Skeletal muscle tissue (tissue), 4 donors: ENCODE measurements around the gene KCNJ10. TPM values are rescaled to one million over a fixed set of nuclear protein-coding genes. Genes with fewer than 3 reads are reported as not detected.

ENCODE experiments used
- H3K27ac ChIP-seq: one replicate; pipeline ENCODE4 v1.7.0; 2013; ENCODE audit warnings: mild to moderate bottlenecking, low read depth, low read length, inconsistent platforms
- H3K27me3 ChIP-seq, 3 donors: one replicate each; pipeline ENCODE4 v1.7.0; 2013; ENCODE audit warnings: low read length in 3 of 3; ENCODE audit not compliant: control insufficient read depth in 3 of 3, insufficient read depth in 3 of 3
- H3K36me3 ChIP-seq, 3 donors: one replicate each; pipeline ENCODE4 v1.7.0; 2013; ENCODE audit warnings: low read length in 3 of 3; ENCODE audit not compliant: control insufficient read depth in 3 of 3, insufficient read depth in 3 of 3
- H3K4me1 ChIP-seq, 3 donors: one replicate each; pipeline ENCODE4 v1.7.0; 2013; ENCODE audit warnings: low read length in 3 of 3, mild to moderate bottlenecking in 3 of 3; ENCODE audit not compliant: control insufficient read depth in 3 of 3, insufficient read depth in 3 of 3
- H3K4me3 ChIP-seq, 3 donors: one replicate each; pipeline ENCODE4 v1.7.0; 2013; ENCODE audit warnings: low read length in 3 of 3
- H3K9ac ChIP-seq, 3 donors: one replicate each; pipeline ENCODE4 v1.7.0; 2013; ENCODE audit warnings: low read length in 3 of 3, mild to moderate bottlenecking in 3 of 3, moderate library complexity in 2 of 3, low read depth in 1 of 3
- H3K9me3 ChIP-seq, 3 donors: one replicate each; pipeline ENCODE4 v1.7.0; 2013; ENCODE audit warnings: low read length in 3 of 3; ENCODE audit not compliant: control insufficient read depth in 3 of 3
- total RNA-seq: library from RNA; depleted of rRNA; stranded (reverse); fragments of >200 nt; gene quantifications from one replicate; pipeline ENCODE4 v1.2.3, GENCODE V29; 2014
- donor health status: Osteomylitis.

Gene KCNJ10
- total RNA-seq, 1 donor from 2014 or later: 0.52 TPM

DNA sequence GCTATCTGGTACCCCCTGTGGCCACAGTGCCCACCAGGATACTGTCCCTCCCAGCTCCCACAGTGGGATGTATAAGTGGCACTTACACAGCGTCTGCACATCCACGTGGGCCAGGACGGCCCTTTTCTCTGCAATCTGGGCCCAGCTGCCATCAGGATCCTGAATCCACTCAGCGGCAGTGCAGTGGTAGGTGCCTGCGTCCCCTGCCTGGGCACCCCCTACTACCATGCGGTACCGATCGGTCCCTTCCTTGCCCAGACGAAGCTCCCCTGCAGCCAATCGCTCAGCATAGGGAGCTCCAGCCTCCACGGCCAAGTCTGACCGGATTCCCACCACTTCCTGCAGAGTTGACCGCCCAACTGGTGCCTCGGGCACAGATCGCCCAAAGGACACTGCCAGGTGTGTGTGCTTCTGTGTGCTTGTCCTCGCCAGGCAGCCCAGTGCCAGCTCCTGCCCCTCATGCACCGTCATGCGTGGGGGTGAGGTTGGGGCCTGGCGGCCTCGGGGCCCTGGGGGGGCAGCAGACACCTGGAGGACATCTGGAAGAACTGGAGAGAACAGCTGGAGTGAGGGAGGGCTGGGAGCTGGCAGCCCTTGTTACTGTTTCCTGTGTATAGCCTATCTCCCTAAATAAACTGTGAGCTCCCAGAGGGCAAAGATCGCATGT, 23.8 kb upstream of the KCNJ10 start:
- Histone ChIP-seq H3K4me1 (peaks cover 16 to 29% (median 23%) of the 10 kb centered on the region in 3 donors), H3K27me3 (no peaks in the 10 kb centered on the region), H3K9ac (no peak overlapping the region), H3K36me3 (peaks cover 19 to 31% (median 26%) of the 10 kb centered on the region in 3 donors), H3K27ac (no peak overlapping the region), H3K4me3 (no peak overlapping the region), H3K9me3 (no peaks in the 10 kb centered on the region)

DNA sequence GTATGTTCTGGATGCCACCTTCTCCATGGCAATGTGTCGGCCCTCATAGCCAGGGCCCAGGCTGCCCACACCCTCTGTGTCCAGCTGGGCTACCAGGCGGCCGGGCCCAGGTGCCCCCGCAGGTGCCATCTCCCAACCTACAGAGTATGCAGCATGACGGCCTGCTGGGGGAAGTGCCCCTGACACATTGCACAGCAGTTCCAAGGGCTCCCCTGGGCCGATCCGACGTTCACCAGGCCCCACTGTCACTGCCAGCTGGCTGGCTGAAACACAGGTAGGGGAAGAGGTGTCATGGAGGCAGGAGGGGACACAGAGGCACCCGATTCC, 23.1 kb upstream of the KCNJ10 start:
- peaks cover 19 to 31% (median 26%) of the 10 kb centered on the region in 3 donors for H3K36me3 ChIP-seq
- H3K27me3 ChIP-seq: no peaks in the 10 kb centered on the region
- no peaks in the 10 kb centered on the region for H3K9me3 ChIP-seq
- H3K4me3 ChIP-seq: no peak overlapping the region
- no peak overlapping the region for H3K27ac ChIP-seq
- H3K4me1 ChIP-seq: peaks cover 16 to 26% (median 21%) of the 10 kb centered on the region in 3 donors
- H3K9ac ChIP-seq: no peak overlapping the region

DNA sequence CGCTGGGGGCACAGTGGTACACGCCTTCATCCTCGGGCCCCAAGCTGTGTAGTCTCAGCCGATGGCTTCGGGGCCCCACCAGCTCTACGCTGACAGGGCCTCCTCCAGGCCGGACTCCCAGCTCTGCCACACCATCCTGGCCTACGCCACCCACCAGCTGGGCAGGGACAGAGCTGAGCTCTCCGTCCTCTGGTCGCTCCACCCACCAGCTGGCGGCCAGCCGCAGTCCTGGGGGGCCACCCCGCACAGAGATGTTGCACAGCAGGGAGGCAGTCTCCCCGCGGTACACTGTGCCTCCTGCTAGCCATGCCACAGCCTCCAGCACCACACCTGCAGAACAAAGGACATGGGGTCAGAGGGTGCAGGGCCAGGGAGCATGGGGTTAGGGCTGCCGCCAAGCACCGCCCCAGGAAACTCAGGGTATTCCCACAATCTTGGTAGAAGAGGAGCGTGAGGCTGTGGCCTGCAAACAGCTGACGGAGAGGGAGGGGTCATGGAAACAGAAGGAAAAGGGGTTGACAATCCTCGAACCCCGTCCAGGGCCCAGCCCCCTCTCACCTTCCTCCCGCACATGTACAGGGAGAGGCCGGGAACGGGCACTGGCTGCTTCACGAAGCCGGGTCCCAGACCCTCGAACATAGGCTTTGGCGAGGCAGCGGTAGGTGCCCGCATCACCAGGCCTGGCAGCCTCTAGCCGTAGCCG, 22.6 kb upstream of the KCNJ10 start:
- Histone ChIP-seq H3K36me3 (peaks cover 19 to 31% (median 26%) of the 10 kb centered on the region in 3 donors), H3K4me1 (peaks cover 11 to 21% (median 16%) of the 10 kb centered on the region in 3 donors), H3K9ac (no peak overlapping the region)

DNA sequence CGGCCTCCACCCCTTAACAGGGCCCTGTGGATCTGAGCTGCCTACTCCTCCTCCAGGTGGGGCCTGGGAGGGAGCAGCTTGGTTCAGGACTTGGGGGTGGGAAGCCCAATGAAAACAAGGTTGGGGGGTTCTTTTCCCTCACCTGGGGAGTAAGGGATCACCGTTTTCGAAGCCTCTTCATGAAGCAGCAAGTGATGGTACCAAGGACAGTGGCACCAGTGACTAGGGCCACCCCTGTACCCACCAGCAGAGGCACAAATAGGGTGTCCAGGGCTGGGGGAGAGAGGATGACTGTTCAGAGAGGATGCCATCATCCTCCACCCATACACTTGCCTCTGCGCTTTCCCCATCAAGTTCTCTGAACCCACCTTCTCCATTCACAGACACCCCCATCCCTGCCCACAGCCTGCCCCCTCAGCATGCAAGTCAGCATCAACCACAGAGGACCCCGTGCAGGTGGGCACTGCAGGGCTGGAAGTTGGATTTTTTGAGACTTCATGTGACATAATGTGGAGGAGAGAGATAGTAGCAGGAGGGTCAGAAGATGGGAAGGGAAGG, 21.8 kb upstream of the KCNJ10 start:
- Histone ChIP-seq H3K36me3 (peaks cover 19 to 31% (median 26%) of the 10 kb centered on the region in 3 donors), H3K9me3 (no peaks in the 10 kb centered on the region), H3K4me1 (peaks cover 3 to 13% (median 8%) of the 10 kb centered on the region in 3 donors), H3K27ac (no peak overlapping the region), H3K4me3 (no peak overlapping the region), H3K27me3 (no peaks in the 10 kb centered on the region), H3K9ac (no peak overlapping the region)

More for the DNA sequence above, 22.6 kb upstream of the KCNJ10 start:
- H3K27me3 ChIP-seq: no peaks in the 10 kb centered on the region
- no peak overlapping the region for H3K4me3 ChIP-seq
- no peak overlapping the region for H3K27ac ChIP-seq
- H3K9me3 ChIP-seq: no peaks in the 10 kb centered on the region

DNA sequence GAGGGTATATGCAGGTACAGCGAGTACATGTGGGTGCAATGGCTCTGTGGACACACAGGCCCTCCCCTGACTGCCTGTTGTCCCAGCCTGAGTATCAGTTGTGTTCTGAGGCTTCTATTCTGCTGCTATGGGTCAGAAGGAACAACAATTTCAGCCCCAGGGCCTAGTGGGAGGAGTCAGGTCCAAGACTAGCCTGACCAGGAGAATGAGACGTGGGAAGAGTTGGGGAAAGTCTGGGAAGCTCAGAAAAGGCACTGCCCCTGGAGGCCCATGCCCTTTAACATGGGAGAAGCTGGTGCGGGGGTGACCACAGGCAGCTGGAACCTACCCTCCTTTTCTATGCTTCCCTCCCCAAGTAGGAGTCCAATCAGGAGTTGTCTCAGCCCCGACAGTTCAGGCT, 20.8 kb upstream of the KCNJ10 start:
- Histone ChIP-seq H3K36me3 (peaks cover 19 to 31% (median 26%) of the 10 kb centered on the region in 3 donors), H3K9ac (no peak overlapping the region), H3K4me1 (peaks cover 0 to 7% (median 6%) of the 10 kb centered on the region in 3 donors), H3K9me3 (no peaks in the 10 kb centered on the region), H3K4me3 (no peak overlapping the region), H3K27ac (no peak overlapping the region), H3K27me3 (no peaks in the 10 kb centered on the region)

DNA sequence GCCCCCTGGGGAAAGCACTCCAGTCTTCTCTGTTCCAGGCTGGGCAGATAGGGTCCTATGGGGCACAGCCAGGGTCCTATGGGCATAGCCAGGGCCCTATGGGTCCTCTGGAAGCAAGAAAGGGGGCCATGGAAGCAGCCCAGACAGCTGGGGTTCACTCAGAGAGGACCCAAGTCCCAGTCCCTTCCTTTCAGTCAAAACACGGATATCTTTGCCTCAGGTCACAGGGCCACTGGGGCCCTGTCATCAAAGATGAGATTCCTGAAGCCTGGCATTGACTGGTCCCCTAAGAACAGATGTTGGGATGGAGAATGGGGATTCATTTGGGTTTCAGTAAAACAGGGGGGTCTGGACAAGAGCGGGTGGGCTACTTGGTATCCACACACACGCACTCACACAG, 19.9 kb upstream of the KCNJ10 start:
- no peak overlapping the region for H3K4me3 ChIP-seq
- no peak overlapping the region for H3K27ac ChIP-seq
- peaks cover 19 to 31% (median 22%) of the 10 kb centered on the region in 3 donors for H3K36me3 ChIP-seq
- no peak overlapping the region for H3K9ac ChIP-seq
- H3K27me3 ChIP-seq: no peaks in the 10 kb centered on the region
- H3K9me3 ChIP-seq: no peaks in the 10 kb centered on the region
- H3K4me1 ChIP-seq: peaks cover 0 to 7% (median 5%) of the 10 kb centered on the region in 3 donors

DNA sequence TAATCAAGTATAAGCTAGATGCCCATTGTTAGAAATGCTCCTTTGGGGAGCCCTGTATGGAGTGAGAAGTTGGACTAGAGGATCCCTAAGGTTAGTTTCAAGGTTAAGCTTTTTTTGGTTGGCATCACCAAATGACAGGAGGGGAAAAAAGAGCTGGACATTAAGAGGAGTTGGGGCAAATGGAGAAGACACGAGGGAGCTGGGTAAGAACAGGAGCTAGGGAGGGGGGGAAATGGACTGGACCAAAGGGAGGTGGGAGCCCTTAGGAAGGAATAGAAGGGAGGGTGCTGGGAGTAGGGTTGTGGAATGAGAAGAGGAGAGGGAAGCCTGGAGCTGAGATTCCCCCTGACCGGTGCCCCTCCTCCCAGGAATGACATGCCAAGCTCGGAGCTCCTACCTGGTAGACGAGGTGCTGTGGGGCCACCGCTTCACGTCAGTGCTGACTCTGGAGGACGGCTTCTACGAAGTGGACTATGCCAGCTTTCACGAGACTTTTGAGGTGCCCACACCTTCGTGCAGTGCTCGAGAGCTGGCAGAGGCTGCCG, 17.2 kb upstream of the KCNJ10 start:
- Histone ChIP-seq H3K9ac (no peak overlapping the region), H3K27ac (no peak overlapping the region), H3K27me3 (peaks cover 4 to 18% (median 11%) of the 10 kb centered on the region in 3 donors), H3K36me3 (peaks cover 7 to 22% (median 13%) of the 10 kb centered on the region in 3 donors), H3K9me3 (no peaks in the 10 kb centered on the region), H3K4me1 (peaks cover 5 to 12% (median 7%) of the 10 kb centered on the region in 3 donors), H3K4me3 (no peak overlapping the region)

DNA sequence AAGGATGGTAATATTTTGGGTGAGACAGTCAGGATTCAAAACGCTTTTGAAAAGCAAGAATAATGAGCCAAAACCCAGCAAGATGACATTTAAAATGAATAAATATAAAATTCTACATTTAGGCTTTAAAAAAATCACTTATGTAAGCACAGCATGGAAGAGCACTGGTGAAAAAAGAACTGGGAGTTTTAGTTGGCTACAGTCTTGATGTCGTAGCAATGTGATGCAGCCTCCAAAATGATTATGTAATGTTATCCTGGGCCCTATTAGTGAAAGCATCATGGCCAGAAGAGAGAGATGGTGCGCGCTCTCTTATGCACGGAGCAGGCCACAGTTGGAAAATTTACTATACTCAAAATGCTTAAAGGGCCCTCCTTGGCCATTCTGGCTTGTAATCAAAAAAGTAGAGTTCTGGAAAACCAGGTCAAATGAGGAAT, 16.5 kb upstream of the KCNJ10 start:
- Histone ChIP-seq H3K9me3 (no peaks in the 10 kb centered on the region), H3K36me3 (peaks cover 2 to 15% (median 6%) of the 10 kb centered on the region in 3 donors), H3K27ac (no peak overlapping the region), H3K9ac (no peak overlapping the region), H3K27me3 (peaks cover 11 to 19% (median 12%) of the 10 kb centered on the region in 3 donors), H3K4me1 (peaks cover 5 to 12% (median 7%) of the 10 kb centered on the region in 3 donors), H3K4me3 (no peak overlapping the region)

DNA sequence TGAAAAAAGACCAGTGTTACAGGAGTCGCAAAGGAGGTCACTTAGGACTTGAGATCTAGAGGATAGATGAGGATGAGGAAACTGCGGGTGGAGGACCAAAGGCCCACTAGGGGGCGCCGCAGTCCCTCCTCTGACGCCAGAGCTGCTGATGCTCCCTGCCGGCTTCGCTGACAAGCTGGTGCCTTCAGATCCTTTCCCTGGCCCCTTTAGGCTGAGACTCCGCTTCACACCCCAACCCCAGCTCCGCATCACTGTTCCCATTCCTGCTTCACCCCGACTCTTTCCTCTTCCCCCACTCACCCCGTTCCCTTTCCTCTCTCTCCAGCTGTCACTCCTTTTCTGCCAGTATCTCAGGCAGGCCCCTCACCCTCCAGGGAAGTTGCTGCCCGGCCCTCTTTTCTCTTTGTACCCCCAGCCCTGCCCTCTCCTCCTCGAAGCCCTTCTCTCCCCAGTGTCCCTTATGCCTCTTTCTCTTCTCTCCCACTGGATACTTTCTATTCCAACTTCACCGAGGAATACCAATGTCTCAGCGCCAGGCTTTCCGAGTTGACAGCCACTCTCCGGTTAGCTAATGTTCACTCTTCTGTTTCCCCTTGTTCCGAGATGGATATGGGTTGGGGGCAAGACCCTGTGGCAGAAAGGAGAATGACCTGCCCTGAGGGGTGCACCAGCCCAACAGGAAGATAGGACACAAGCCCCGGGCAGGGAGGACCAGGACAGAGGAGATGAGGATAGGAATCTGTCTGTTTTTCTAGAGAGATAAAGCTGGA, 15.9 kb upstream of the KCNJ10 start:
- Histone ChIP-seq H3K4me3 (no peak overlapping the region), H3K27ac (no peak overlapping the region), H3K27me3 (peaks cover 12 to 21% (median 17%) of the 10 kb centered on the region in 3 donors), H3K4me1 (peaks cover 5 to 12% (median 7%) of the 10 kb centered on the region in 3 donors), H3K9ac (peak overlapping the region in 2 of 3 donors; percentile 19 to 47), H3K36me3 (peaks cover 0 to 9% (median 4%) of the 10 kb centered on the region in 3 donors), H3K9me3 (no peaks in the 10 kb centered on the region)
